ENCODE measurements around the gene RPTOR.
A peak's percentile ranks its signal among the peaks of the same experiment; 100 is the strongest.

The RPTOR gene

DNA sequence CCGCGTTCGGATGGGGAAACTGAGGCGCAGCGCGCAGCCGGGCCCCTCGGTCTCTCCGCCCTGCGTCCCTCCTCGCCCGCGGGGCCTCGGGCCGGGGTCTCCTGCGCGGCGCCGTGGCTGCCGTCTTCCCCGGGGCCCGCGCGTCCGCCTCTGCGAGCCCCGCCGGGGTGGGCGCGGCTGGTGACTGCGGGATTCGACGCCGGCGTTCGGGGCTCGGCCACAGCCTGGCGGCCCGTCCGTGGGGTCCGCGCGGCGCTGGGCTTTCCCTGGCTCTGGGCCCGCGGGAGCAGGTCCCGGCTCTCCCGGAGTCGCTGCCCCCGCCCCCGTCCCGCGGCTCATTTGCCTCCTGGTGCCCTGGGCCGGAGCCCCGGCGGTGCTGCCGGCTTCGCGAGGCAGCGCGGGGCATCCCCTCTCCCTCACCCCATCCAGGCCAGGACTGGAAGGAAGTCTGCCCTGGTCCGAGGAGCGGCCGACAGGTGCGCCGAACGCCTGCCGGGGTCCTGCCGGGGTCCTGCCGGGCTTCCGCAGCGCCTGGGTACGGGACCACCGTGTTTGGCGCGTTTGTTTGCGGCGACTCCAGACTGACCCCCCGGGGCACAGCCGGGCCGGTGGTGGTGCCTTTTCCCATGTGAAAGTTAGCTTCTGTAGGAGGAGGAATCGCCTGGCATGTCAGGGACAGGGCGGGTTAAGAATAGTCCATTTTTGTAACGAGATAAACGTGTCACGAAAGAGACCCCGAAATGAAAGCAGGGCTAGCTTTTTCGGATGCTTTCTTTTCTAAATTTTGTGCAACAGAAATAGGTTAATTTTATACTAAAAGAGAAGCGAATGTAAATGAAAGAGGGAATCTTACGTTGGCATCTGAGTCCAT, 447.7 kb downstream of the RPTOR start:
- Histone ChIP-seq H3K27me3 (replicated peaks; ENCODE audit: control insufficient read depth, insufficient read depth, low read length, poor library complexity, severe bottlenecking) (no peaks in the 10 kb centered on the region), H3K4me3 (ENCODE audit: insufficient read depth, low read depth, low read length, poor library complexity, severe bottlenecking) (peak overlapping the region; percentile 78), H3K4me1 (ENCODE audit: control insufficient read depth, insufficient read depth, low read length, poor library complexity, severe bottlenecking) (peaks cover 28% of the 10 kb centered on the region), H3K9me3 (ENCODE audit: control insufficient read depth, low read length) (no peaks in the 10 kb centered on the region), H3K27ac (ENCODE audit: insufficient read depth, low read length, poor library complexity, severe bottlenecking) (peak overlapping the region; percentile 81), H3K36me3 (ENCODE audit: control insufficient read depth, insufficient read depth, low read length) (peaks cover 23% of the 10 kb centered on the region)
- no peak for DNase-seq

DNA sequence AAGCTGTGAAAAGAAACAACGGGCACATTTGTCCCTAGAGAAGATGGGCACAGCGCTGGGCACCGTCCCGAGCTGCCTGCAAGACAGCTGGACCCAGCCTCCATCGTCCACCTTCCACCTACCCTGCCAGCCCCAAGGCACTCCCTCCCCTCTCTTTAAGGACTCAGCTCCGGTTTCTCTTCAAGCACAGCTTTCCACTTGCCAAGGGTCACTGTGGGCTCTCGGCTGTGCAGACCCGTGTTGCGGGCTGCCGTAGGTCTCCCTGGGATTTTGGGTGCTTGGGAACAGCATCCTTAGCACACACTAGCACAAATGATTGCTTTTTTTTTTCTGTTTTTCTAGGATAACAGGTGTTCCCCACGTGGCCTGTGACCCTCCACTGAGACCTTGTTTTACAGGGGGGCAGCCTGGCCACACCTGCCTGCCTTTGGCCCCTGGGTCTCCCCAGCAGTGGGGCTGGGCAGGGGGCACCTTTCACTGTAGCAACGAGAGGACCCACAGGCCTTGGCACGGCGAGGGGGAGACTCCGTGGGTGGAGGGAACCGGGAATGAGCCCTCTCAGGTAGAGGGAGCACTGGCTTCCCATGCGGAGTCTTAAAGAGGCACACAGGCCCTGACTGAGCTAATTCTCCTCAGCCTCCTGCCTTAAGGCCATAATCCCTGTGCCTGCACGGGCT, 448.4 kb downstream of the RPTOR start:
- Histone ChIP-seq H3K9me3 (ENCODE audit: control insufficient read depth, low read length) (no peaks in the 10 kb centered on the region), H3K36me3 (ENCODE audit: control insufficient read depth, insufficient read depth, low read length) (peaks cover 30% of the 10 kb centered on the region), H3K27ac (ENCODE audit: insufficient read depth, low read length, poor library complexity, severe bottlenecking) (no peak overlapping the region), H3K4me1 (ENCODE audit: control insufficient read depth, insufficient read depth, low read length, poor library complexity, severe bottlenecking) (peaks cover 28% of the 10 kb centered on the region), H3K27me3 (replicated peaks; ENCODE audit: control insufficient read depth, insufficient read depth, low read length, poor library complexity, severe bottlenecking) (no peaks in the 10 kb centered on the region), H3K4me3 (ENCODE audit: insufficient read depth, low read depth, low read length, poor library complexity, severe bottlenecking) (peak overlapping the region; percentile 78)
- no peak for DNase-seq

DNA sequence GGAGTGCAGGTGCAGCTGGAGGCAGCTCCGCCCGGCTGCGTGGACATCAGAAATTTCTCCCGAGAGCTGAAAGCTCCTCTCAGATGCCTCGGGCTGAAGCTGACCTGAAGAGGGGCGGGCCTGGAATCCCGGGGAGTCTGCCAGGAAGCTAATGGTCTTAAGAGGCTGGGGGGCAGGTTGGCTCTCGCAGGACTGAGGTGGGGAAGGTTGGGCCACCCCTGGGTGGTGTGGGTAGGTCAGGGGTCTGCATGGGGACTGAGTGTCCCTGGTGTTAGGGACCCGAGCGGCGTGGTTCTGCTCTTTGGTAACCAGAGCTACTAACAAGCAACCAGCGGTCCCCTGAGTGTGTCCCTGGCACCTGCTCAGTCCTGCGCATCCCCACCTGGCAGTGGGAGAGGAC, 450.5 kb downstream of the RPTOR start:
- peaks cover 51% of the 10 kb centered on the region for H3K36me3 ChIP-seq (ENCODE audit: control insufficient read depth, insufficient read depth, low read length)
- no peak overlapping the region for H3K4me3 ChIP-seq (ENCODE audit: insufficient read depth, low read depth, low read length, poor library complexity, severe bottlenecking)
- no peak overlapping the region for H3K27ac ChIP-seq (ENCODE audit: insufficient read depth, low read length, poor library complexity, severe bottlenecking)
- DNase-seq = no peak
- no peaks in the 10 kb centered on the region for H3K27me3 ChIP-seq (replicated peaks; ENCODE audit: control insufficient read depth, insufficient read depth, low read length, poor library complexity, severe bottlenecking)
- H3K4me1 ChIP-seq (ENCODE audit: control insufficient read depth, insufficient read depth, low read length, poor library complexity, severe bottlenecking) = peaks cover 20% of the 10 kb centered on the region
- H3K9me3 ChIP-seq (ENCODE audit: control insufficient read depth, low read length) = no peaks in the 10 kb centered on the region

- Histone ChIP-seq H3K4me3 (ENCODE audit: insufficient read depth, low read depth, low read length, poor library complexity, severe bottlenecking) (no peak overlapping the region), H3K27ac (ENCODE audit: insufficient read depth, low read length, poor library complexity, severe bottlenecking) (no peak overlapping the region), H3K4me1 (ENCODE audit: control insufficient read depth, insufficient read depth, low read length, poor library complexity, severe bottlenecking) (peaks cover 11% of the 10 kb centered on the region), H3K27me3 (replicated peaks; ENCODE audit: control insufficient read depth, insufficient read depth, low read length, poor library complexity, severe bottlenecking) (no peaks in the 10 kb centered on the region), H3K36me3 (ENCODE audit: control insufficient read depth, insufficient read depth, low read length) (peaks cover 52% of the 10 kb centered on the region), H3K9me3 (ENCODE audit: control insufficient read depth, low read length) (no peaks in the 10 kb centered on the region)
- DNase-seq = no peak
Observed at GRCh38 chr17:80996422-80997305, 452.0 kb downstream of the RPTOR start.

GRCh38 chr17:80997424-80998117, 452.9 kb downstream of the RPTOR start:
- peaks cover 52% of the 10 kb centered on the region for H3K36me3 ChIP-seq (ENCODE audit: control insufficient read depth, insufficient read depth, low read length)
- no peaks in the 10 kb centered on the region for H3K27me3 ChIP-seq (replicated peaks; ENCODE audit: control insufficient read depth, insufficient read depth, low read length, poor library complexity, severe bottlenecking)
- H3K4me1 ChIP-seq (ENCODE audit: control insufficient read depth, insufficient read depth, low read length, poor library complexity, severe bottlenecking) = peaks cover 7% of the 10 kb centered on the region
- H3K27ac ChIP-seq (ENCODE audit: insufficient read depth, low read length, poor library complexity, severe bottlenecking) = no peak overlapping the region
- no peak for DNase-seq
- H3K9me3 ChIP-seq (ENCODE audit: control insufficient read depth, low read length) = no peaks in the 10 kb centered on the region
- no peak overlapping the region for H3K4me3 ChIP-seq (ENCODE audit: insufficient read depth, low read depth, low read length, poor library complexity, severe bottlenecking)

- peaks cover under 1% of the 10 kb centered on the region for H3K4me1 ChIP-seq (ENCODE audit: control insufficient read depth, insufficient read depth, low read length, poor library complexity, severe bottlenecking)
- peaks cover 52% of the 10 kb centered on the region for H3K36me3 ChIP-seq (ENCODE audit: control insufficient read depth, insufficient read depth, low read length)
- no peaks in the 10 kb centered on the region for H3K27me3 ChIP-seq (replicated peaks; ENCODE audit: control insufficient read depth, insufficient read depth, low read length, poor library complexity, severe bottlenecking)
- H3K4me3 ChIP-seq (ENCODE audit: insufficient read depth, low read depth, low read length, poor library complexity, severe bottlenecking) = no peak overlapping the region
- no peaks in the 10 kb centered on the region for H3K9me3 ChIP-seq (ENCODE audit: control insufficient read depth, low read length)
- H3K27ac ChIP-seq (ENCODE audit: insufficient read depth, low read length, poor library complexity, severe bottlenecking) = no peak overlapping the region
- no peak for DNase-seq
Observed at GRCh38 chr17:80998118-80998747, 453.6 kb downstream of the RPTOR start.

DNA sequence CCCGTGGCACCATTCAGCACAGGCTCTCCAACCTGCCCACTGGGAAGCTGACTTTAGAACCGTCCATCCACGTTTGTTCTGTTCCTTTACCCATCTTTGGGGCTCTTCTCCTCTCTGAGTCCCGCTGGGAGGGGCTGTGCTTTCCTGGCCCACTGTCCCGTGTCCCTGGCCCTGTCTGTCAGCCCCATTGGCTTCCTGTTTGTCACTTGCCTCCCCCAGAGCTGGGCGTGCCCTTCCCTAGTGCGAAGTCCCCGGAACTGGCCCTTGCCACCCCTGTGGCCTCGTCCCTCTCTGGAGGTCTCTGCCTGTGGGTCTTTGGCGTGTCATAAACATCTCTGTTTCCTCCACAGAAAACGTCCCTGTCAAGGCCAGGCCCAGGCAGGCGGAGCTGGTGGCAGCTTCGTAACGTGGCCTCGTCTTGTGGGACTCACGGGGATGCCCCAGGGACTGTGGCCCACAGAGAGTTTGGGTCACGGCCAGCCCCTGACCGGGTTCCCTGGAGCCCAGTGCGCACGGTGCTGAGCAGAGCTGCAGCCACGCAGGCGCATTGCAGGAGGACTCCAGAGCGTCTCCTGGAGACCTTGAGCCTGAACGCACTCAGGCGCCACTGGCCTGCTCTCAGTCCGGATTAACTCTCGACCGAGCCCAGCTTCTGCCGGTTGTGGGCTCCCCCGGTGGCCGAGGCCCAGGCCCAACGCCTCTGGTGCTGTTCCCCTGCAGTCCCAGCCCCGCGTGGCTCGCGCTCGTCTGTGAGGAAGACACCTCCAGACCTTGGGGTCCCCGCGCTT, 454.3 kb downstream of the RPTOR start:
- H3K36me3 ChIP-seq (ENCODE audit: control insufficient read depth, insufficient read depth, low read length) = peaks cover 52% of the 10 kb centered on the region

DNA sequence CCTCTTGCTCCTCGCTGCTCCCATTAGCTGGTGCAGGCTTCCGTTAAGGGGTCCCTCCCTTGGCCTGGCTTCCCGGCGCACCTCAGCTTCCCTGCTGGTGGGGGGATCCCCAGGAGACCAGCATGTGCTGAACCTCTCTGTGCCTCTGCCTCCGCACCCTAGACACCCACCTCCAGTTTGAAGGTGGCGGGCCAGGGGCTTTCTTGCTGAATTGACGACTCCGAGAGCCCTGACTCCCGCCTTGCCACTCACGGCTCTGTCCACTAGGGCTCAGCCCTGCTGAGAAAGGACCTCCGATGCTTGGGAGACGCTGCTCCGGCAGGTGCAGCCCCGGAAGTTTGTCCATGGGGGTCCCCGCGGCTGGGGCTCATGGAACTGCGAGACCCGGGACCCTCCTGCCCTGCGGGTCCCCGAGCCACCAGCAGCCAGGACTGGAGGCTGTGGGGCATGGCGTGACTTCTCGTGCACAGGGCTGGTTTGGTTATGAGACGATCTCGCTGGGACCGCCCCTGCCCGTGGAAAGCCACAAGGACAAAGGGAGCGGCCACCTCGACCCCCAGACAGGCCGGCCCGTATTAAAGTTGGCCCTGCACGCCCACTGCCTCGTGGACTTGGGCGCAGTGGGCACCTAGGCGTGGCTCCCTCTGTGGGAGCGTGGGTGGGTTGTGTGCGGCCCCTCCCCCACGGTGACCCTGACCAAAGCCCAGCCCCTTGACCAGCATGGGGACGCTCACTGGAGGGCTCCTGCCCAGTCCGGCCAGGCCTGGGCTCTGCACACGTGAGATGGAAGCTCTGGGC, 455.1 kb downstream of the RPTOR start:
- Histone ChIP-seq H3K4me3 (ENCODE audit: insufficient read depth, low read depth, low read length, poor library complexity, severe bottlenecking) (no peak overlapping the region), H3K9me3 (ENCODE audit: control insufficient read depth, low read length) (no peaks in the 10 kb centered on the region), H3K27me3 (replicated peaks; ENCODE audit: control insufficient read depth, insufficient read depth, low read length, poor library complexity, severe bottlenecking) (no peaks in the 10 kb centered on the region), H3K36me3 (ENCODE audit: control insufficient read depth, insufficient read depth, low read length) (peaks cover 52% of the 10 kb centered on the region), H3K4me1 (ENCODE audit: control insufficient read depth, insufficient read depth, low read length, poor library complexity, severe bottlenecking) (peaks cover 11% of the 10 kb centered on the region), H3K27ac (ENCODE audit: insufficient read depth, low read length, poor library complexity, severe bottlenecking) (no peak overlapping the region)
- no peak for DNase-seq

More for the DNA sequence above, 454.3 kb downstream of the RPTOR start:
- no peaks in the 10 kb centered on the region for H3K27me3 ChIP-seq (replicated peaks; ENCODE audit: control insufficient read depth, insufficient read depth, low read length, poor library complexity, severe bottlenecking)
- no peak overlapping the region for H3K4me3 ChIP-seq (ENCODE audit: insufficient read depth, low read depth, low read length, poor library complexity, severe bottlenecking)
- no peak for DNase-seq
- H3K9me3 ChIP-seq (ENCODE audit: control insufficient read depth, low read length) = no peaks in the 10 kb centered on the region
- H3K27ac ChIP-seq (ENCODE audit: insufficient read depth, low read length, poor library complexity, severe bottlenecking) = no peak overlapping the region
- H3K4me1 ChIP-seq (ENCODE audit: control insufficient read depth, insufficient read depth, low read length, poor library complexity, severe bottlenecking) = peaks cover 6% of the 10 kb centered on the region

Measured in effector memory CD4-positive, alpha-beta T cell (primary cell).